CD14-positive monocyte (primary cell): Measurements from ENCODE around the gene SNRPF. TPM values are rescaled to one million over a fixed set of nuclear protein-coding genes. Genes with fewer than 3 reads are reported as not detected.

Source experiments
- DNase-seq, 3 donors: peaks; one replicate each; pipeline ENCODE4 v3.0.0-alpha.2; 2011 to 2022
- H2AFZ ChIP-seq: 2 replicates; pipeline ENCODE4 v1.6.0; 2012; ENCODE audit warnings: mild to moderate bottlenecking, low read depth, low read length, inconsistent platforms; ENCODE audit not compliant: insufficient read depth, poor library complexity, severe bottlenecking
- H3K27ac ChIP-seq, 2 donors: 1 replicate in 1 of 2; 2 replicates in 1 of 2; pipeline ENCODE4 v1.5.1; 2012 to 2013; ENCODE audit warnings: low read length in 2 of 2, control low read depth in 1 of 2, inconsistent platforms in 1 of 2, low read depth in 1 of 2, mild to moderate bottlenecking in 1 of 2
- H3K27me3 ChIP-seq, 2 donors: one replicate each; pipeline versions ENCODE4 v1.6.0 to v1.6.1; 2011 to 2013; ENCODE audit warnings: low read length in 2 of 2; ENCODE audit not compliant: control insufficient read depth in 2 of 2, insufficient read depth in 2 of 2
- H3K36me3 ChIP-seq, 2 donors: replicated peaks in 1 of 2; 1 replicate in 1 of 2; 2 replicates in 1 of 2; pipeline versions ENCODE4 v1.5.1 to v1.6.1; 2012 to 2013; ENCODE audit warnings: low read length in 2 of 2, control low read depth in 1 of 2, inconsistent platforms in 1 of 2, mild to moderate bottlenecking in 1 of 2; ENCODE audit not compliant: insufficient read depth in 2 of 2, control insufficient read depth in 1 of 2
- H3K4me1 ChIP-seq, 2 donors: 1 replicate in 1 of 2; 2 replicates in 1 of 2; pipeline versions ENCODE4 v1.5.1 to v1.6.1; 2012 to 2013; ENCODE audit warnings: low read length in 2 of 2, control low read depth in 1 of 2, inconsistent platforms in 1 of 2, mild to moderate bottlenecking in 1 of 2, moderate library complexity in 1 of 2; ENCODE audit not compliant: insufficient read depth in 2 of 2, control insufficient read depth in 1 of 2
- H3K4me2 ChIP-seq: replicated peaks from 2 replicates; pipeline ENCODE3; 2012; ENCODE audit warnings: low read length, moderate library complexity, mild to moderate bottlenecking; ENCODE audit not compliant: poor library complexity, severe bottlenecking; ENCODE audit errors: extremely low read depth
- H3K4me3 ChIP-seq, 3 experiments: fragments of 200-600 bp in 1 of 3; sonication (generic) in 1 of 3; replicated peaks in 1 of 3; 1 replicate in 2 of 3; 2 replicates in 1 of 3; pipeline ENCODE4 v1.5.1; 2011 to 2013; ENCODE audit warnings: low read length in 3 of 3, mild to moderate bottlenecking in 3 of 3, control low read depth in 2 of 3, low read depth in 2 of 3, inconsistent platforms in 1 of 3, moderate library complexity in 1 of 3
- H3K79me2 ChIP-seq: 2 replicates; pipeline ENCODE4 v1.6.0; 2012; ENCODE audit warnings: mild to moderate bottlenecking, control low read depth, inconsistent platforms, low read length, moderate library complexity; ENCODE audit not compliant: insufficient read depth
- H3K9ac ChIP-seq: 2 replicates; pipeline ENCODE4 v1.6.0; 2017; ENCODE audit warnings: low read length, mild to moderate bottlenecking; ENCODE audit not compliant: insufficient read depth, poor library complexity, severe bottlenecking
- H3K9me3 ChIP-seq, 2 donors: replicated peaks in 1 of 2; 1 replicate in 1 of 2; 2 replicates in 1 of 2; pipeline versions ENCODE4 v1.5.1 to v1.6.1; 2012 to 2013; ENCODE audit warnings: low read length in 2 of 2, control low read depth in 1 of 2; ENCODE audit not compliant: control insufficient read depth in 1 of 2, insufficient read depth in 1 of 2
- H4K20me1 ChIP-seq: 2 replicates; pipeline ENCODE4 v1.6.0; 2012; ENCODE audit warnings: mild to moderate bottlenecking, low read length, control low read depth, moderate library complexity; ENCODE audit not compliant: insufficient read depth
- H3K27ac Mint-ChIP-seq, 7 donors: one replicate each; pipeline ENCODE4 v1.8.0; 2020; ENCODE audit warnings: mild to moderate bottlenecking in 7 of 7, mixed read lengths in 7 of 7, moderate library complexity in 6 of 7, inconsistent platforms in 2 of 7
- H3K27me3 Mint-ChIP-seq, 3 donors: one replicate each; pipeline ENCODE4 v1.8.0; 2021 to 2022; ENCODE audit warnings: low read depth in 3 of 3, mild to moderate bottlenecking in 3 of 3, mixed read lengths in 3 of 3, moderate library complexity in 3 of 3, inconsistent platforms in 1 of 3
- H3K36me3 Mint-ChIP-seq, 2 donors: one replicate each; pipeline ENCODE4 v1.8.0; 2020; ENCODE audit warnings: mixed read lengths in 2 of 2, inconsistent platforms in 1 of 2, mild to moderate bottlenecking in 1 of 2
- H3K4me1 Mint-ChIP-seq: one replicate; pipeline ENCODE4 v1.8.0; 2020; ENCODE audit warnings: mild to moderate bottlenecking, mixed read lengths
- H3K4me3 Mint-ChIP-seq, 2 donors: one replicate each; pipeline ENCODE4 v1.8.0; 2020; ENCODE audit warnings: mild to moderate bottlenecking in 2 of 2, mixed read lengths in 2 of 2, moderate library complexity in 1 of 2
- H3K9me3 Mint-ChIP-seq, 7 donors: one replicate each; pipeline ENCODE4 v1.8.0; 2020 to 2022; ENCODE audit warnings: mixed read lengths in 7 of 7, mild to moderate bottlenecking in 6 of 7, moderate library complexity in 6 of 7, inconsistent platforms in 2 of 7
- CTCF ChIP-seq: fragments of 200-600 bp; IDR thresholded peaks from one replicate; pipeline ENCODE4 v1.8.0; 2022; ENCODE audit warnings: antibody characterized with exemption, mild to moderate bottlenecking
- WGBS: methylation state at CpG from one replicate; pipeline ENCODE4 v1.1.5; 2013; ENCODE audit warnings: missing lambda C conversion rate; ENCODE audit not compliant: insufficient coverage; 5-methylcytosine and 5-hydroxymethylcytosine counted together
- intact Hi-C, 2 donors: fragments of 100-400 bp; cut with micrococcal nuclease; formaldehyde crosslinking; loops; one replicate each; pipeline versions ENCODE4 v1.15.0 to v1.15.1; 2023
- polyA plus RNA-seq, 3 donors: library from polyadenylated mRNA; depleted of rRNA in 1 of 3; unstranded in 2 of 3; stranded (reverse) in 1 of 3; fragments of 300-500 nt in 2 of 3; fragments of >200 nt in 1 of 3; fragmentation: Illumina TruSeq in 2 of 3; gene quantifications; 1 replicate in 2 of 3; 2 replicates in 1 of 3; pipeline ENCODE4 v1.2.3, GENCODE V29; 2012 to 2021

Gene SNRPF
- polyA plus RNA-seq, 3 donors: 9.0 to 28.5 (median 23.5) TPM

DNA sequence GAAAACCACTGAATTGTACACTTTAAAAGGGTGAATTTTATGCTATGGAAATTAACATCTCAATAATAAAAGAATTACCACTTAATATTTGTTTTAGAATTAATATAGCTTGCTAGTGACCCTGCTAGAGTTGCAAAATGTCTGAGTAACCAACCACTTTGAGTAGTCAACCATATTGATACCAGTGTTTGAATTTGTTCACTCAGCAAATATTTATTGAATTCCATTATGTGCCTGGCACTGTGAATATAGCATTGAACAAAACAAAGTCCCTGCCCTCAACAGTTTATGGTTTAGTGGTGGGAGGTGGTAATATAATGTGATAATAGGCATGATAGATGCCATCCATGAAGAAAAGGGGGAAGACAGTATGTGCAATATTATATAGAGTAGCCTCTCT is 4.6 kb downstream of the SNRPF start:
- DNase-seq: no peak
- no peak overlapping the region for H3K9ac ChIP-seq
- H3K27ac ChIP-seq: no peak overlapping the region
- peaks cover 48 to 72% of the 10 kb centered on the region in 2 donors for H3K36me3 ChIP-seq
- Mint-ChIP-seq H3K4me3 (no peak overlapping the region), H3K4me1 (no peaks in the 10 kb centered on the region), H3K9me3 (peaks cover 0 to 2% (median 0%) of the 10 kb centered on the region in 7 donors), H3K36me3 (peaks cover 44 to 46% of the 10 kb centered on the region in 2 donors), H3K27me3 (peaks cover 0 to under 1% (median 0%) of the 10 kb centered on the region in 3 donors), H3K27ac (no peak overlapping the region)
- H4K20me1 ChIP-seq: no peaks in the 10 kb centered on the region
- H2AFZ ChIP-seq: no peak overlapping the region
- H3K79me2 ChIP-seq: peaks cover 60% of the 10 kb centered on the region
- TF ChIP-seq CTCF: no peak
- H3K27me3 ChIP-seq: no peaks in the 10 kb centered on the region
- H3K4me2 ChIP-seq: no peak overlapping the region
- H3K4me3 ChIP-seq: no peak overlapping the region
- intact Hi-C loops: loop anchor here in 1 of 2 donors (5.0 kb wide), 1 partner anchor 79 kb away; the partner anchor contains the start of genes AMDHD1 and CCDC38
- H3K4me1 ChIP-seq: peaks cover 13 to 16% of the 10 kb centered on the region in 2 donors
- H3K9me3 ChIP-seq: no peaks in the 10 kb centered on the region

DNA sequence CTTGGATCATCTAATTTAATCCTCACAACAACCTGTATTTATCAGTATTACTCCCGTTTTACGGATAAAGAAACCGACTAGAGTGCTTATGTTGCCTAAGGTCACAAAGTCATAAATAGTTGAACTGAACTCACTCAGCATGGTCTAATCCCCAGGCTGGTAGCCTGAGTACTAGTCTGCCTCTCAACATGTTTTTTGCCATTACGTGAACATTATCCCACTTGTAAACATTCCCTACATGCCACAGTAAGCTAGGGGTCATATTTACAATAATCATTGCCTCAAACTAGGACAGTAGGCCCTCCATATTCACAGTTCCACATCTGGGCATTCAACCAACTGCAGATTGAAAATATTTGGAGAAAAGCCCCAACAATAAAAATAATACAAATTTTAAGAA is 12.1 kb downstream of the SNRPF start:
- no peak for TF ChIP-seq CTCF
- H3K27ac Mint-ChIP-seq: no peak overlapping the region
- peaks cover 0 to 1% (median 0%) of the 10 kb centered on the region in 3 donors for H3K27me3 Mint-ChIP-seq
- no peaks in the 10 kb centered on the region for H3K4me1 Mint-ChIP-seq
- Histone ChIP-seq H3K27ac (no peak overlapping the region), H3K9ac (no peak overlapping the region), H3K9me3 (no peaks in the 10 kb centered on the region), H3K79me2 (no peaks in the 10 kb centered on the region), H4K20me1 (no peaks in the 10 kb centered on the region), H2AFZ (no peak overlapping the region), H3K4me2 (no peak overlapping the region), H3K4me3 (no peak overlapping the region), H3K27me3 (no peaks in the 10 kb centered on the region), H3K36me3 (peaks cover 17 to 53% of the 10 kb centered on the region in 2 donors), H3K4me1 (no peaks in the 10 kb centered on the region)
- 100% methylated on average over 4 of the region's 4 CpGs for WGBS
- no peaks in the 10 kb centered on the region for H3K9me3 Mint-ChIP-seq
- no peak for DNase-seq
- no peak overlapping the region for H3K4me3 Mint-ChIP-seq
- intact Hi-C loops: no loop called here
- peaks cover 27 to 32% of the 10 kb centered on the region in 2 donors for H3K36me3 Mint-ChIP-seq
